ENCODE results near the gene OPN4. TPM values are rescaled to one million over a fixed set of nuclear protein-coding genes. Genes with fewer than 3 reads are reported as not detected.

OPN4 gene
- total RNA-seq, 1 donor from 2014 or later = not detected

GRCh38 chr10:86712317-86712707 is 58.0 kb downstream of the OPN4 start:
- H3K9me3 Mint-ChIP-seq (ENCODE audit: low read depth) = no peaks in the 10 kb centered on the region
- peak overlapping the region; percentile 79 for H3K4me3 Mint-ChIP-seq (ENCODE audit: unreplicated experiment)
- H3K27me3 Mint-ChIP-seq (ENCODE audit: low read depth) = no peaks in the 10 kb centered on the region
- H3K27ac Mint-ChIP-seq (ENCODE audit: unreplicated experiment) = peak overlapping the region; percentile 96
- H3K36me3 Mint-ChIP-seq (ENCODE audit: low read depth) = no peaks in the 10 kb centered on the region
- peak; percentile 24 for TF ChIP-seq CTCF (IDR thresholded peaks at IDR 0.05)
- DNase-seq (ENCODE audit: low spot score) = no peak
- peaks cover 24% of the 10 kb centered on the region for H3K4me1 Mint-ChIP-seq (ENCODE audit: low read depth)

- no peaks in the 10 kb centered on the region for H3K27me3 Mint-ChIP-seq (ENCODE audit: low read depth)
- H3K4me3 Mint-ChIP-seq (ENCODE audit: unreplicated experiment) = no peak overlapping the region
- no peaks in the 10 kb centered on the region for H3K9me3 Mint-ChIP-seq (ENCODE audit: low read depth)
- peaks cover 13% of the 10 kb centered on the region for H3K4me1 Mint-ChIP-seq (ENCODE audit: low read depth)
- no peaks in the 10 kb centered on the region for H3K36me3 Mint-ChIP-seq (ENCODE audit: low read depth)
- DNase-seq (ENCODE audit: low spot score) = no peak
- TF ChIP-seq CTCF (IDR thresholded peaks at IDR 0.05) = no peak
- no peak overlapping the region for H3K27ac Mint-ChIP-seq (ENCODE audit: unreplicated experiment)
These were observed 60.9 kb downstream of the OPN4 start for GRCh38 chr10:86715156-86715795.

- H3K4me3 Mint-ChIP-seq (ENCODE audit: unreplicated experiment) = no peak overlapping the region
- no peaks in the 10 kb centered on the region for H3K27me3 Mint-ChIP-seq (ENCODE audit: low read depth)
- H3K9me3 Mint-ChIP-seq (ENCODE audit: low read depth) = no peaks in the 10 kb centered on the region
- no peaks in the 10 kb centered on the region for H3K36me3 Mint-ChIP-seq (ENCODE audit: low read depth)
- peaks cover 8% of the 10 kb centered on the region for H3K4me1 Mint-ChIP-seq (ENCODE audit: low read depth)
- no peak for DNase-seq (ENCODE audit: low spot score)
- no peak for TF ChIP-seq CTCF (IDR thresholded peaks at IDR 0.05)
- no peak overlapping the region for H3K27ac Mint-ChIP-seq (ENCODE audit: unreplicated experiment)
These were observed 61.5 kb downstream of the OPN4 start for GRCh38 chr10:86715836-86716235.

Other genes starting within 250 kb of the OPN4 start
- 28.6 to 34.3 TPM (median 29.1 TPM) in 3 replicates for gene WAPL, start 132.8 kb upstream of the OPN4 start, total RNA-seq
- 4.0 to 22.7 TPM (median 21.5 TPM) in 3 replicates for gene LDB3, start 14.0 kb downstream of the OPN4 start, total RNA-seq
- gene BMPR1A, start 102.1 kb downstream of the OPN4 start, total RNA-seq = 67.2 to 79.7 TPM (median 74.2 TPM) in 3 replicates